H1 (cell line): ENCODE measurements around the gene TDRD12. TPM values are rescaled to one million over a fixed set of nuclear protein-coding genes. Genes with fewer than 3 reads are reported as not detected.

Experiments
- CTCF ChIA-PET: fragments of 300-600 bp; sonication (Branson Sonifier 250); formaldehyde crosslinking; loops from one replicate; lab custom pipeline; 2021; ENCODE audit not compliant: partially characterized antibody; lab: Charles Lee
- POLR2A ChIA-PET: fragments of 300-600 bp; sonication (Branson Sonifier 250); formaldehyde crosslinking; loops from one replicate; lab custom pipeline; 2021; ENCODE audit warnings: inconsistent platforms; ENCODE audit not compliant: partially characterized antibody; lab: Charles Lee
- DNase-seq, 2 experiments: peaks; one replicate each; pipeline versions ENCODE4 v3.0.0 to v3.0.0-alpha.2; 2010 to 2022; ENCODE audit warnings: low spot score in 2 of 2, low read depth in 1 of 2, mixed read lengths in 1 of 2
- FAIRE-seq: peaks from 2 replicates; lab custom pipeline; 2011; peaks lifted over from hg19 to GRCh38; lab: Jason Lieb, UNC
- H2AFZ ChIP-seq: 2 replicates; pipeline ENCODE4 v1.8.1; 2012; ENCODE audit warnings: low read length, inconsistent platforms
- H2AK5ac ChIP-seq: 2 replicates; pipeline ENCODE4 v1.6.1; 2013; ENCODE audit warnings: low read depth, low read length
- H2BK120ac ChIP-seq: replicated peaks from 2 replicates; pipeline ENCODE3; 2013; ENCODE audit warnings: low read depth, low read length, inconsistent platforms
- H2BK12ac ChIP-seq: 2 replicates; pipeline ENCODE4 v1.6.1; 2013; ENCODE audit warnings: low read depth, low read length
- H2BK15ac ChIP-seq: 2 replicates; pipeline ENCODE4 v1.6.1; 2013; ENCODE audit warnings: low read length
- H2BK20ac ChIP-seq: 2 replicates; pipeline ENCODE4 v1.6.1; 2013; ENCODE audit warnings: low read length
- H2BK5ac ChIP-seq: 2 replicates; pipeline ENCODE4 v1.6.1; 2013; ENCODE audit warnings: low read depth, low read length
- H3K14ac ChIP-seq: 2 replicates; pipeline ENCODE4 v1.6.1; 2013; ENCODE audit warnings: inconsistent platforms; ENCODE audit not compliant: insufficient read length
- H3K18ac ChIP-seq: 2 replicates; pipeline ENCODE4 v1.6.1; 2013; ENCODE audit warnings: low read length; ENCODE audit errors: extremely low read depth
- H3K23ac ChIP-seq: 2 replicates; pipeline ENCODE4 v1.6.1; 2013; ENCODE audit warnings: inconsistent platforms; ENCODE audit not compliant: insufficient read length
- H3K23me2 ChIP-seq: 2 replicates; pipeline ENCODE4 v1.6.1; 2013; ENCODE audit warnings: low read depth, low read length
- H3K27ac ChIP-seq: 2 replicates; pipeline ENCODE4 v1.6.1; 2011; ENCODE audit warnings: low read depth, low read length, inconsistent platforms
- H3K27me3 ChIP-seq, 4 experiments: replicated peaks in 1 of 4; 1 replicate in 1 of 4; 2 replicates in 3 of 4; pipeline versions ENCODE4 v1.6.1 to v1.8.1; 2011 to 2013; ENCODE audit warnings: low read length in 3 of 4, mild to moderate bottlenecking in 3 of 4, inconsistent platforms in 2 of 4, mixed read lengths in 2 of 4, moderate library complexity in 1 of 4; ENCODE audit not compliant: control insufficient read depth in 3 of 4, insufficient read depth in 3 of 4; ENCODE audit errors: extremely low read depth in 1 of 4
- H3K36me3 ChIP-seq, 4 experiments: 2 replicates each; pipeline versions ENCODE4 v1.6.1 to v1.8.1; 2011 to 2013; ENCODE audit warnings: mild to moderate bottlenecking in 4 of 4, low read length in 3 of 4, moderate library complexity in 2 of 4, control low read depth in 1 of 4, inconsistent platforms in 1 of 4; ENCODE audit not compliant: insufficient read depth in 4 of 4, control insufficient read depth in 2 of 4
- H3K4ac ChIP-seq: replicated peaks from 2 replicates; pipeline ENCODE3; 2013; ENCODE audit warnings: low read length, low read depth, mixed read lengths, inconsistent platforms; ENCODE audit not compliant: insufficient read length
- H3K4me1 ChIP-seq, 4 experiments: replicated peaks in 1 of 4; 1 replicate in 1 of 4; 2 replicates in 3 of 4; pipeline versions ENCODE4 v1.6.1 to v1.8.1; 2011 to 2013; ENCODE audit warnings: low read length in 3 of 4, inconsistent platforms in 2 of 4, mixed read lengths in 1 of 4; ENCODE audit not compliant: insufficient read depth in 4 of 4, control insufficient read depth in 3 of 4
- H3K4me2 ChIP-seq, 2 experiments: 2 replicates each; pipeline versions ENCODE4 v1.6.1 to v1.8.1; 2011 to 2013; ENCODE audit warnings: low read depth in 2 of 2, low read length in 2 of 2, control low read depth in 1 of 2, inconsistent platforms in 1 of 2, mild to moderate bottlenecking in 1 of 2; ENCODE audit not compliant: insufficient read depth in 1 of 2
- H3K4me3 ChIP-seq, 4 experiments: fragments of 200-600, 300-600 bp in 1 of 4; sonication (generic), shearing (Covaris generic), sonication (Bioruptor Twin) in 1 of 4; 2 replicates each; pipeline versions ENCODE4 v1.5.1 to v1.8.1; 2011 to 2016; ENCODE audit warnings: low read length in 4 of 4, low read depth in 3 of 4, control low read depth in 2 of 4, inconsistent platforms in 2 of 4, mild to moderate bottlenecking in 2 of 4, mixed read lengths in 1 of 4, moderate library complexity in 1 of 4; ENCODE audit not compliant: insufficient read depth in 2 of 4; ENCODE audit errors: extremely low read depth in 1 of 4
- H3K56ac ChIP-seq: replicated peaks from 2 replicates; pipeline ENCODE3; 2013; ENCODE audit warnings: low read depth, mild to moderate bottlenecking, mixed read lengths, low read length, inconsistent platforms; ENCODE audit not compliant: insufficient read length
- H3K79me1 ChIP-seq: 2 replicates; pipeline ENCODE4 v1.6.1; 2013; ENCODE audit warnings: low read depth, low read length, control low read depth
- H3K79me2 ChIP-seq, 2 experiments: 2 replicates each; pipeline versions ENCODE4 v1.6.1 to v1.8.1; 2012 to 2013; ENCODE audit warnings: low read length in 2 of 2, mild to moderate bottlenecking in 2 of 2, inconsistent platforms in 1 of 2; ENCODE audit not compliant: insufficient read depth in 2 of 2, control insufficient read depth in 1 of 2
- H3K9ac ChIP-seq, 4 experiments: replicated peaks in 1 of 4; 1 replicate in 1 of 4; 2 replicates in 3 of 4; pipeline versions ENCODE4 v1.6.1 to v1.8.1; 2011 to 2013; ENCODE audit warnings: low read depth in 3 of 4, low read length in 3 of 4, control low read depth in 2 of 4, mild to moderate bottlenecking in 2 of 4, moderate library complexity in 2 of 4, inconsistent platforms in 1 of 4; ENCODE audit errors: extremely low read depth in 1 of 4
- H3K9me3 ChIP-seq, 2 experiments: 2 replicates each; pipeline versions ENCODE4 v1.6.1 to v1.8.1; 2012 to 2013; ENCODE audit warnings: mild to moderate bottlenecking in 2 of 2, moderate library complexity in 2 of 2, control low read depth in 1 of 2, inconsistent platforms in 1 of 2, low read depth in 1 of 2, low read length in 1 of 2, mixed read lengths in 1 of 2; ENCODE audit not compliant: insufficient read depth in 2 of 2
- H4K20me1 ChIP-seq, 2 experiments: replicated peaks in 1 of 2; 2 replicates each; pipeline versions ENCODE3 to v1.8.1; 2011 to 2013; ENCODE audit warnings: inconsistent platforms in 2 of 2, low read length in 2 of 2, mild to moderate bottlenecking in 1 of 2; ENCODE audit not compliant: insufficient read depth in 2 of 2, control insufficient read depth in 1 of 2
- H4K5ac ChIP-seq: 2 replicates; pipeline ENCODE4 v1.6.1; 2013; ENCODE audit warnings: low read length, low read depth, mixed read lengths, inconsistent platforms; ENCODE audit not compliant: insufficient read length
- H4K8ac ChIP-seq: 2 replicates; pipeline ENCODE4 v1.8.0; 2013; ENCODE audit warnings: mild to moderate bottlenecking, moderate library complexity, low read length, inconsistent platforms; ENCODE audit not compliant: insufficient read depth; ENCODE audit errors: extremely low read depth
- H4K91ac ChIP-seq: replicated peaks from 2 replicates; pipeline ENCODE3; 2013; ENCODE audit warnings: low read length, mixed read lengths, inconsistent platforms; ENCODE audit not compliant: insufficient read length
- FOSL1 ChIP-seq: IDR thresholded peaks from 2 replicates; pipeline ENCODE4 v1.6.1; 2011; ENCODE audit warnings: mild to moderate bottlenecking, low read depth, low read length, moderate library complexity; ENCODE audit not compliant: insufficient read depth
- RXRA ChIP-seq: IDR thresholded peaks from 2 replicates; pipeline ENCODE4 v1.6.1; 2011; ENCODE audit warnings: low read depth, mild to moderate bottlenecking, low read length, moderate library complexity; ENCODE audit not compliant: insufficient read depth
- SIRT6 ChIP-seq: IDR thresholded peaks from one replicate; pipeline ENCODE4 v1.7.1; 2012; ENCODE audit warnings: low read length, inconsistent platforms
- WGBS, 2 experiments: shearing (Covaris generic) in 1 of 2; methylation state at CpG; one replicate each; pipeline versions ENCODE4 v1.1.6 to v1.1.7; 2013 to 2015; ENCODE audit warnings: low lambda C conversion rate in 2 of 2, mixed read lengths in 2 of 2, inconsistent platforms in 1 of 2, low coverage in 1 of 2, missing lambda C conversion rate in 1 of 2; ENCODE audit not compliant: insufficient replicate concordance in 2 of 2, insufficient coverage in 1 of 2, insufficient read length in 1 of 2; ENCODE audit errors: extremely low coverage in 1 of 2, missing lambda C conversion rate in 1 of 2; 5-methylcytosine and 5-hydroxymethylcytosine counted together
- polyA plus RNA-seq, 7 experiments: library from polyadenylated mRNA; depleted of rRNA in 3 of 7; stranded (reverse) in 5 of 7; unstranded in 2 of 7; fragments of >200 nt in 5 of 7; fragments of 200-250 nt in 2 of 7; gene quantifications; 1 replicate in 5 of 7; 2 replicates in 1 of 7; 4 replicates in 1 of 7; pipeline versions ENCODE4 v1.2.1 to v1.2.3, GENCODE V29; 2011 to 2013; ENCODE audit warnings: missing spikeins in 2 of 7, mixed read lengths in 2 of 7
- total RNA-seq: library from RNA; stranded (reverse); fragmentation: NEBNext Ultra II Directional; extraction: Animal tissue kit (Norgen Biotek cat#: 25700); gene quantifications from 2 replicates; pipeline ENCODE4 v1.2.1, GENCODE V29; 2021

The TDRD12 gene
- total and polyA plus RNA-seq, 2 of the 8 experiments (the other 6 are each of a cell fraction or from before 2014, with no cell fraction given): 0.39 to 0.88 TPM

- H2BK15ac ChIP-seq: no peak overlapping the region
- 68% methylated on average over 7 of the region's 7 CpGs; no CpG with 5 or more reads in 1 of the 2 experiments for WGBS, 2 experiments
- H3K9me3 ChIP-seq: peaks cover 5% of the 10 kb centered on the region in 2 experiments; a peak in 2 of 4 replicates
- no peak overlapping the region for H4K8ac ChIP-seq
- no peak overlapping the region for H3K9ac ChIP-seq
- H2BK5ac ChIP-seq: peak overlapping the region; percentile 63; the same call in 1 of the 2 replicates
- no peak overlapping the region for H4K91ac ChIP-seq
- no peak overlapping the region for H2BK20ac ChIP-seq
- TF ChIP-seq FOSL1 (no peak), RXRA (no peak), SIRT6 (no peak)
- H3K14ac ChIP-seq: no peak overlapping the region
- no peak overlapping the region for H3K18ac ChIP-seq
- no peak overlapping the region for H3K27ac ChIP-seq
- H2AFZ ChIP-seq: peak overlapping the region; percentile 76; the same call in 1 of the 2 replicates
- no peaks in the 10 kb centered on the region for H3K23me2 ChIP-seq
- DNase-seq (peak in 1 of 2 experiments; percentile 47), FAIRE-seq (no peak)
- H3K4me1 ChIP-seq: peaks cover 2 to 11% (median 4%) of the 10 kb centered on the region in 4 experiments; a peak in 6 of 7 replicates
- H3K27me3 ChIP-seq: no peaks in the 10 kb centered on the region
- H3K56ac ChIP-seq: no peak overlapping the region
- 0 out of 8 replicates have a peak, but pooled peaks cover 0 to 2% (median 0%) of the 10 kb centered on the region in 4 experiments for H3K36me3 ChIP-seq
- H4K20me1 ChIP-seq: no peaks in the 10 kb centered on the region
- H2BK12ac ChIP-seq: no peak overlapping the region
- no peaks in the 10 kb centered on the region for H3K79me2 ChIP-seq
- no peak overlapping the region for H2BK120ac ChIP-seq
- no peak overlapping the region; a peak in 1 of 4 replicates for H3K4me2 ChIP-seq
- no peak overlapping the region for H3K4ac ChIP-seq
- no peaks in the 10 kb centered on the region for H3K79me1 ChIP-seq
- CTCF ChIA-PET: interaction anchor here (1.4 to 1.8 kb wide), 2 partner anchors 13 kb away, joined by 3 to 5 read pairs; no protein-coding TSS in a partner anchor
- no peak overlapping the region for H3K23ac ChIP-seq
- H4K5ac ChIP-seq: no peak overlapping the region
- no peak overlapping the region for H3K4me3 ChIP-seq
- H2AK5ac ChIP-seq: no peak overlapping the region
- POLR2A ChIA-PET: no interaction called here
Measured at GRCh38 chr19:32779082-32779481, 59.5 kb downstream of the TDRD12 start.
